Loucy (cell line): ENCODE results near the gene TSPO2.
A peak's percentile ranks its signal among the peaks of the same experiment; 100 is the strongest.

Experiments
- H2AFZ ChIP-seq: fragments of 200-600 bp; sonication (generic); 2 replicates; pipeline ENCODE4 v1.6.0; 2016; ENCODE audit warnings: antibody characterized with exemption, mild to moderate bottlenecking, low read length, moderate library complexity
- H3F3A ChIP-seq: fragments of 200-600 bp; 2 replicates; pipeline ENCODE4 v1.6.0; 2016; ENCODE audit warnings: antibody characterized with exemption, low read depth, mild to moderate bottlenecking
- H3K27me3 ChIP-seq: fragments of 200-600 bp; sonication (generic); 2 replicates; pipeline ENCODE4 v1.6.1; 2014; ENCODE audit warnings: low read length, mild to moderate bottlenecking; ENCODE audit not compliant: insufficient read depth, poor library complexity, severe bottlenecking
- H3K36me3 ChIP-seq: fragments of 200-600 bp; sonication (generic); 2 replicates; pipeline ENCODE4 v1.6.1; 2016; ENCODE audit warnings: low read length; ENCODE audit not compliant: insufficient read depth
- H3K4me1 ChIP-seq: fragments of 200-600 bp; sonication (generic); 2 replicates; pipeline ENCODE4 v1.5.1; 2014; ENCODE audit warnings: low read length, mild to moderate bottlenecking; ENCODE audit not compliant: insufficient read depth, poor library complexity, severe bottlenecking
- H3K4me2 ChIP-seq: fragments of 200-600 bp; sonication (generic); 2 replicates; pipeline ENCODE4 v1.6.0; 2014; ENCODE audit warnings: antibody characterized with exemption, low read length, low read depth, mild to moderate bottlenecking; ENCODE audit not compliant: poor library complexity, severe bottlenecking
- H3K4me3 ChIP-seq: fragments of 200-600 bp; sonication (generic); 2 replicates; pipeline ENCODE4 v1.5.1; 2014; ENCODE audit warnings: low read length, mild to moderate bottlenecking, mixed read lengths; ENCODE audit not compliant: poor library complexity, severe bottlenecking
- H3K79me2 ChIP-seq: fragments of 200-600 bp; sonication (generic); 2 replicates; pipeline ENCODE4 v1.6.1; 2014; ENCODE audit warnings: low read length; ENCODE audit not compliant: insufficient read depth
- H3K9ac ChIP-seq: fragments of 200-600 bp; sonication (generic); 2 replicates; pipeline ENCODE4 v1.6.0; 2014; ENCODE audit warnings: mild to moderate bottlenecking, low read depth, low read length, moderate library complexity; ENCODE audit not compliant: poor library complexity, severe bottlenecking
- H3K9me2 ChIP-seq: fragments of 200-600 bp; sonication (generic); replicated peaks from 2 replicates; pipeline ENCODE4 v1.6.1; 2016; ENCODE audit warnings: low read depth, low read length, mixed read lengths
- H3K9me3 ChIP-seq: fragments of 200-600 bp; sonication (generic); 2 replicates; pipeline ENCODE4 v1.6.1; 2014; ENCODE audit warnings: mild to moderate bottlenecking, antibody characterized with exemption, low read length, low read depth; ENCODE audit not compliant: insufficient read depth
- H4K20me1 ChIP-seq: fragments of 200-600 bp; sonication (generic); 2 replicates; pipeline ENCODE4 v1.6.0; 2014; ENCODE audit warnings: antibody characterized with exemption, low read length, mild to moderate bottlenecking; ENCODE audit not compliant: insufficient read depth, poor library complexity, severe bottlenecking
- CTCF ChIP-seq: fragments of 200-600 bp; sonication (generic); conservative IDR thresholded peaks from 2 replicates; pipeline ENCODE4 v1.5.1; 2014; ENCODE audit warnings: mild to moderate bottlenecking, antibody characterized with exemption, low read length
- EZH2phosphoT487 ChIP-seq: fragments of 200-600 bp; IDR thresholded peaks from 2 replicates; pipeline ENCODE4 v1.6.1; 2018; ENCODE audit warnings: antibody characterized with exemption, mild to moderate bottlenecking, moderate library complexity, borderline replicate concordance

TSPO2 gene

GRCh38 chr6:41092421-41093140 lies 50.3 kb downstream of the TSPO2 start:
- H3K4me3 ChIP-seq, result no peak overlapping the region
- no peaks in the 10 kb centered on the region for H3K9me2 ChIP-seq
- H2AFZ ChIP-seq, result no peak overlapping the region
- no peaks in the 10 kb centered on the region for H3K4me1 ChIP-seq
- peak; percentile 58 for TF ChIP-seq CTCF
- TF ChIP-seq EZH2phosphoT487, result no peak
- H3K4me2 ChIP-seq, result no peak overlapping the region
- peaks cover 15% of the 10 kb centered on the region for H4K20me1 ChIP-seq
- H3K79me2 ChIP-seq, result peaks cover 3% of the 10 kb centered on the region; the same call in 1 of the 2 replicates
- no peaks in the 10 kb centered on the region for H3K9me3 ChIP-seq
- H3K36me3 ChIP-seq, result peaks cover 96% of the 10 kb centered on the region
- H3F3A ChIP-seq, result peaks cover 4% of the 10 kb centered on the region; the same call in 1 of the 2 replicates
- no peaks in the 10 kb centered on the region for H3K27me3 ChIP-seq
- no peak overlapping the region for H3K9ac ChIP-seq

- Histone ChIP-seq H4K20me1 (peaks cover 14% of the 10 kb centered on the region), H3K4me3 (no peak overlapping the region), H2AFZ (no peak overlapping the region)
Observed at GRCh38 chr6:41093729-41094128, 51.5 kb downstream of the TSPO2 start.

More at GRCh38 chr6:41093729-41094128, 51.5 kb downstream of the TSPO2 start:
- Histone ChIP-seq H3K9me2 (no peaks in the 10 kb centered on the region), H3K27me3 (no peaks in the 10 kb centered on the region), H3K9ac (no peak overlapping the region), H3F3A (peaks cover 4% of the 10 kb centered on the region; the same call in 1 of the 2 replicates), H3K4me1 (no peaks in the 10 kb centered on the region), H3K79me2 (no peaks in the 10 kb centered on the region), H3K9me3 (no peaks in the 10 kb centered on the region), H3K36me3 (peaks cover 97% of the 10 kb centered on the region), H3K4me2 (no peak overlapping the region)
- TF ChIP-seq CTCF (no peak), EZH2phosphoT487 (no peak)
